ENCODE data around the gene TEX13D. TPM values are rescaled to one million over a fixed set of nuclear protein-coding genes. Genes with fewer than 3 reads are reported as not detected.

TEX13D gene
- total RNA-seq, 1 experiment from 2014 or later, result 0.15 TPM

GRCh38 chrX:124346877-124347241 is 14.4 kb downstream of the TEX13D start (continued):
- no peak for TF ChIP-seq ELF1 (IDR thresholded peaks at IDR 0.05; ENCODE audit: borderline replicate concordance, low read depth)
- TF ChIP-seq EZH2phosphoT487 (IDR thresholded peaks at IDR 0.05; ENCODE audit: borderline replicate concordance), result no peak
- TF ChIP-seq MAX (IDR thresholded peaks at IDR 0.05), result no peak
- TF ChIP-seq SIN3A (IDR thresholded peaks at IDR 0.05; ENCODE audit: low read depth), result no peak
- TF ChIP-seq YY1 (IDR thresholded peaks at IDR 0.05; ENCODE audit: extremely low read depth, insufficient replicate concordance, low read depth, low read length), result no peak
- TF ChIP-seq SP1 (IDR thresholded peaks at IDR 0.05; ENCODE audit: low read depth), result no peak
- no peak for TF ChIP-seq EZH2 (IDR thresholded peaks at IDR 0.05)
- TF ChIP-seq, protein P1, sequence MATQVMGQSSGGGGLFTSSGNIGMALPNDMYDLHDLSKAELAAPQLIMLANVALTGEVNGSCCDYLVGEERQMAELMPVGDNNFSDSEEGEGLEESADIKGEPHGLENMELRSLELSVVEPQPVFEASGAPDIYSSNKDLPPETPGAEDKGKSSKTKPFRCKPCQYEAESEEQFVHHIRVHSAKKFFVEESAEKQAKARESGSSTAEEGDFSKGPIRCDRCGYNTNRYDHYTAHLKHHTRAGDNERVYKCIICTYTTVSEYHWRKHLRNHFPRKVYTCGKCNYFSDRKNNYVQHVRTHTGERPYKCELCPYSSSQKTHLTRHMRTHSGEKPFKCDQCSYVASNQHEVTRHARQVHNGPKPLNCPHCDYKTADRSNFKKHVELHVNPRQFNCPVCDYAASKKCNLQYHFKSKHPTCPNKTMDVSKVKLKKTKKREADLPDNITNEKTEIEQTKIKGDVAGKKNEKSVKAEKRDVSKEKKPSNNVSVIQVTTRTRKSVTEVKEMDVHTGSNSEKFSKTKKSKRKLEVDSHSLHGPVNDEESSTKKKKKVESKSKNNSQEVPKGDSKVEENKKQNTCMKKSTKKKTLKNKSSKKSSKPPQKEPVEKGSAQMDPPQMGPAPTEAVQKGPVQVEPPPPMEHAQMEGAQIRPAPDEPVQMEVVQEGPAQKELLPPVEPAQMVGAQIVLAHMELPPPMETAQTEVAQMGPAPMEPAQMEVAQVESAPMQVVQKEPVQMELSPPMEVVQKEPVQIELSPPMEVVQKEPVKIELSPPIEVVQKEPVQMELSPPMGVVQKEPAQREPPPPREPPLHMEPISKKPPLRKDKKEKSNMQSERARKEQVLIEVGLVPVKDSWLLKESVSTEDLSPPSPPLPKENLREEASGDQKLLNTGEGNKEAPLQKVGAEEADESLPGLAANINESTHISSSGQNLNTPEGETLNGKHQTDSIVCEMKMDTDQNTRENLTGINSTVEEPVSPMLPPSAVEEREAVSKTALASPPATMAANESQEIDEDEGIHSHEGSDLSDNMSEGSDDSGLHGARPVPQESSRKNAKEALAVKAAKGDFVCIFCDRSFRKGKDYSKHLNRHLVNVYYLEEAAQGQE (IDR thresholded peaks at IDR 0.05; ENCODE audit: low read depth), result no peak
- TF ChIP-seq POLR2A (IDR thresholded peaks at IDR 0.05; ENCODE audit: borderline replicate concordance, extremely low read depth, insufficient read depth, insufficient read length), result no peak
- no peak for TF ChIP-seq CEBPB (IDR thresholded peaks at IDR 0.05; ENCODE audit: low read depth)

GRCh38 chrX:124347242-124347641 is 14.8 kb downstream of the TEX13D start:
- RAD21 ChIA-PET (ENCODE audit: low non-redundant PET in 1 of 2, low total read pairs in 2 of 2, uncharacterized antibody in 2 of 2, unreplicated experiment in 2 of 2), result no interaction called here
- POLR2A ChIA-PET, result no interaction called here
- Histone ChIP-seq H3K4me2 (ENCODE audit: low read length) (no peak overlapping the region), H3K4me3 (replicated peaks in 1 of 2; ENCODE audit: low read depth in 1 of 2, low read length in 2 of 2) (no peak overlapping the region), H4K20me1 (ENCODE audit: insufficient read depth) (no peaks in the 10 kb centered on the region), H3K79me2 (ENCODE audit: insufficient read depth, low read length) (no peaks in the 10 kb centered on the region), H2AFZ (ENCODE audit: low read depth, low read length, poor library complexity, severe bottlenecking) (no peak overlapping the region), H3K36me3 (ENCODE audit: control insufficient read depth in 1 of 2, insufficient read depth in 2 of 2, low read length in 2 of 2) (no peaks in the 10 kb centered on the region), H3K27me3 (ENCODE audit: insufficient read depth, low read length) (no peaks in the 10 kb centered on the region), H3K9me3 (ENCODE audit: control insufficient read depth in 1 of 2, insufficient read depth in 1 of 2, low read depth in 1 of 2, low read length in 2 of 2) (no peaks in the 10 kb centered on the region), H3K4me1 (ENCODE audit: control insufficient read depth in 1 of 2, insufficient read depth in 2 of 2, low read length in 2 of 2) (no peaks in the 10 kb centered on the region), H3K9me2 (ENCODE audit: insufficient read depth) (no peaks in the 10 kb centered on the region), H3K27ac (ENCODE audit: low read depth, low read length) (no peak overlapping the region), H3K9ac (ENCODE audit: low read length) (no peak overlapping the region)
- no peak for ATAC-seq
- CTCF ChIA-PET, result no interaction called here
- intact Hi-C loops (cut with micrococcal nuclease), result no loop called here
- TF ChIP-seq JUND (IDR thresholded peaks at IDR 0.05) (no peak), RAD21 (IDR thresholded peaks at IDR 0.05; ENCODE audit: low read depth) (no peak), SIN3A (IDR thresholded peaks at IDR 0.05; ENCODE audit: low read depth) (no peak), CBX3 (IDR thresholded peaks at IDR 0.05; ENCODE audit: low read depth) (no peak)
- TF ChIP-seq, protein P1 (IDR thresholded peaks at IDR 0.05; ENCODE audit: low read depth), result no peak
- no peak for DNase-seq (ENCODE audit: low read depth, low spot score)
- BruUV-seq (replicated peaks), result no TSS peak
